Activated naive CD8-positive, alpha-beta T cell treated with anti-CD3 and anti-CD28 coated beads, Interleukin-2, amount 10 ng/mL, durations not matched to agents 7 days and 5 days (primary cell): ENCODE measurements around the gene CARM1. TPM values are rescaled to one million over a fixed set of nuclear protein-coding genes. Genes with fewer than 3 reads are reported as not detected.

Source experiments
- ATAC-seq: fragments of 150-1000 bp; cut with Tn5 transposase; one replicate; pipeline ENCODE4 v1.10.0; 2021; ENCODE audit warnings: low read depth, moderate library complexity
- POLR2A ChIA-PET: fragments of 350-600 bp; sonication (Branson Sonifier 250); formaldehyde crosslinking; loops from one replicate; lab custom pipeline; 2021; ENCODE audit warnings: antibody characterized with exemption; lab: Charles Lee
- DNase-seq: peaks from one replicate; pipeline ENCODE4 v3.0.0; 2021
- H3K27ac Mint-ChIP-seq: one replicate; pipeline ENCODE4 v1.8.0; 2022; ENCODE audit warnings: mild to moderate bottlenecking, mixed read lengths
- H3K27me3 Mint-ChIP-seq: one replicate; pipeline ENCODE4 v1.8.0; 2022; ENCODE audit warnings: mild to moderate bottlenecking, moderate library complexity, mixed read lengths
- H3K36me3 Mint-ChIP-seq: one replicate; pipeline ENCODE4 v1.8.0; 2021; ENCODE audit warnings: mild to moderate bottlenecking, mixed read lengths
- H3K4me1 Mint-ChIP-seq: one replicate; pipeline ENCODE4 v1.8.0; 2021; ENCODE audit warnings: mixed read lengths
- H3K4me3 Mint-ChIP-seq: one replicate; pipeline ENCODE4 v1.8.0; 2022; ENCODE audit warnings: mild to moderate bottlenecking, moderate library complexity, mixed read lengths
- H3K9me3 Mint-ChIP-seq: one replicate; pipeline ENCODE4 v1.8.0; 2021; ENCODE audit warnings: mixed read lengths
- total RNA-seq, 2 experiments: library from RNA; stranded (reverse); gene quantifications; one replicate each; pipeline ENCODE4 v1.2.3, GENCODE V29; 2021

CARM1 gene
- total RNA-seq = 10 to 100 TPM; 28.3 to 31.5 TPM

DNA sequence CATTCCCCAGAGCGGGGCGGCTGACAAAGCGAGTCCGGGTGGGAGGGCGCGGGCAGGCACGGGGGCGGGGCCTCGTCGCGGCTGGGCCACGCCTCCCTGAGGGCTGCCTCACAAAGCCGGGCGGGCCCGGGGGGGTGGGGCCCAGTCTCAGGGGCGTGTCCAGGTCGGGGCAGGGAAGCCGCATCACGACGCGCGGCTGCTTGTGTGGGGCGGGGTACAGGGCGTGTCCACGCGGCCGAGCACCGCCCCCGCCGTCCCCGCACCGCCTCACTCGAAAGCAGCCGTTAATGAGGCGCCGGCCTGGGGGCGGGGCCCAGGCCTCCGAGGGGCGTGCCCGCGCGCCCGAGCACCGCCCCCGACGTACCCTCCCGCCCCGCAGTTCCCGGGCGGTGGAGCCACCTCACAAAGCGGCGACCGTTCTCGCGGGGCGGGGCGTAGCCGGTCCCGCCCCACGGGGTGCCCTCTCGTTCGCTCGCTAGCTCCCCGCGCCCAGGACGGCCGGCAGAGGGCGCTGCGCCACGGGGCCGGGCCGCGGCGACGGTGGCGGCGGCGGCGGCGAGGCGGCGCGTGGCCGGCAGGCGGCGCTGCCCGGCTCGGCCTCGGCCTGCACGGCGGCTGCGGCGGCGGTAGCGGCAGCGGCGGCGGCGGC is at the start of gene CARM1:
CARM1 (plus strand) TSS at position 599 of the 649 bp plus-strand sequence. CDS start 150 bp downstream, outside the sequence.
- DNase-seq (peak; percentile 100), ATAC-seq (peak; percentile 88)
- H3K4me1 Mint-ChIP-seq = peaks cover 23% of the 10 kb centered on the region
- no peaks in the 10 kb centered on the region for H3K27me3 Mint-ChIP-seq
- H3K27ac Mint-ChIP-seq = peak within 1 kb of the TSS; percentile 90
- peak within 1 kb of the TSS; percentile 87 for H3K4me3 Mint-ChIP-seq
- H3K9me3 Mint-ChIP-seq = no peaks in the 10 kb centered on the region
- POLR2A ChIA-PET = interaction anchor here (0.5 to 2.7 kb wide), 5 partner anchors 35 to 504 kb away, joined by 3 to 10 read pairs (median 3); partner anchors contain the start of genes DNM2, SWSAP1 and TMED1
- H3K36me3 Mint-ChIP-seq = peaks cover 1% of the 10 kb centered on the region

DNA sequence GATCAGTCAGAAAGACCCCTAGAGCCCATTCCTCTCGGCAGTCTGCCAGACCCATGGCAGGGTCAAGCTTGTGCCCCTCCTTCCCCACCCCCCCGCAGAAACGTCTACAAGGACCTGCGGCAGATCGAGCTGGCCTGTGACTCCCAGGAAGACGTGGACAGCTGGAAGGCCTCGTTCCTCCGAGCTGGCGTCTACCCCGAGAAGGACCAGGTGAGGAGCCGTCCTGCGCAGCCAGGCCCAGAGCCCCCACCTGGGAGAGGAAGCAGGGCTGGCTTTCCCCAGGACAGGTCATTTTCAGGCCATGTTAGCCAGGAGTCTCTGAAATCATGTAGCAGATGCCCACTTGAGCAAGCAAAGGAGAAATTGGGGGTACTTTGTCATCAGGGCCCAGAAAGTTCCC is 47.7 kb upstream of the CARM1 start:
- no peak overlapping the region for H3K27ac Mint-ChIP-seq
- peaks cover 49% of the 10 kb centered on the region for H3K36me3 Mint-ChIP-seq
- ATAC-seq (no peak), DNase-seq (no peak)
- H3K4me1 Mint-ChIP-seq = peaks cover 14% of the 10 kb centered on the region
- H3K27me3 Mint-ChIP-seq = no peaks in the 10 kb centered on the region
- no peak overlapping the region for H3K4me3 Mint-ChIP-seq
- H3K9me3 Mint-ChIP-seq = peaks cover 5% of the 10 kb centered on the region
- POLR2A ChIA-PET = no interaction called here

DNA sequence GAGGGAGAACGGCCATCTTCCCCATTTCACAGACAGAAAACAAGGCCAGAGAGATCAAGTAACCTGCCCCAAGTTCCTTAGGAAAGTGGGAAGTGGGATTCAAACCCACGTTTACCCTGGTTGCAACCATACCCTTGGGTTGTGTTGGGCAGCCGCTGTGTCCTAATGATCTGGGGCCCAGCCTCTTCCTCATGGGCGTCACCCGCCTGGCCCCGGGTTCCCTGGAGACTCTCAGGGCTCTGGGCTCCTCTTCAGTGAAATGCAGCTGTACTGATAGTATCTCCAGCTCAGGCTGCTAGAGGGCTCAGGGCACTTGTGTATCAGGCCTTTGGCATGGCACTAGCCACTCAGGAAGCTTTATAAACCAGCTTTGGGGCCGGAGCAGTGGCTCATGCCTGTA is 45.1 kb upstream of the CARM1 start:
- Mint-ChIP-seq H3K9me3 (no peaks in the 10 kb centered on the region), H3K4me3 (no peak overlapping the region), H3K36me3 (peaks cover 28% of the 10 kb centered on the region)

DNA sequence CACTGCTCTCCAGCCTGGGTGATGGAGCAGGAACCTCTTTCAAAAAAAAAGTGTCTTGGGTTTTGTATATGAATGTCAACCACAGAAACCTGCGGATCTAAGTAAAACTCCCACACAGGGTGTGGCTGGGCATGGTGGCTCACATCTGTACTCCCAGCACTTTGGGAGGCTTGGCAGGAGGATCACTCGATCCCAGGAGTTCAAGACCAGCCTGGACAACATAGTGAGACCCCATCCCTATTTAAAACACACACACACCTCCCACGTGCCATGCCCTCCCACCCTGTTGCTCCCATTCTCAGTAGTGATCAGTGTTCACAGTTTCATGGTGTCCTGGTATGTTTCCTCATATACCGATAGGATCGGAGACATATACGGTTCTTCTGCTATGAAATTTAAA is 44.5 kb upstream of the CARM1 start:
- H3K36me3 Mint-ChIP-seq = peaks cover 22% of the 10 kb centered on the region
- no peaks in the 10 kb centered on the region for H3K9me3 Mint-ChIP-seq
- no peaks in the 10 kb centered on the region for H3K27me3 Mint-ChIP-seq
- no peak for DNase-seq
- peaks cover 3% of the 10 kb centered on the region for H3K4me1 Mint-ChIP-seq
- no peak overlapping the region for H3K27ac Mint-ChIP-seq
- ATAC-seq = no peak
- POLR2A ChIA-PET = interaction anchor here (1.5 kb wide), 1 partner anchor 8 kb away, joined by 4 read pairs; the partner anchor contains the start of gene TMED1
- H3K4me3 Mint-ChIP-seq = no peak overlapping the region

More for the DNA sequence above, 45.1 kb upstream of the CARM1 start:
- ATAC-seq (no peak), DNase-seq (no peak)
- no peak overlapping the region for H3K27ac Mint-ChIP-seq
- H3K4me1 Mint-ChIP-seq = peaks cover 3% of the 10 kb centered on the region
- H3K27me3 Mint-ChIP-seq = no peaks in the 10 kb centered on the region
- POLR2A ChIA-PET = interaction anchor here (1.5 kb wide), 1 partner anchor 9 kb away, joined by 4 read pairs; the partner anchor contains the start of gene TMED1

DNA sequence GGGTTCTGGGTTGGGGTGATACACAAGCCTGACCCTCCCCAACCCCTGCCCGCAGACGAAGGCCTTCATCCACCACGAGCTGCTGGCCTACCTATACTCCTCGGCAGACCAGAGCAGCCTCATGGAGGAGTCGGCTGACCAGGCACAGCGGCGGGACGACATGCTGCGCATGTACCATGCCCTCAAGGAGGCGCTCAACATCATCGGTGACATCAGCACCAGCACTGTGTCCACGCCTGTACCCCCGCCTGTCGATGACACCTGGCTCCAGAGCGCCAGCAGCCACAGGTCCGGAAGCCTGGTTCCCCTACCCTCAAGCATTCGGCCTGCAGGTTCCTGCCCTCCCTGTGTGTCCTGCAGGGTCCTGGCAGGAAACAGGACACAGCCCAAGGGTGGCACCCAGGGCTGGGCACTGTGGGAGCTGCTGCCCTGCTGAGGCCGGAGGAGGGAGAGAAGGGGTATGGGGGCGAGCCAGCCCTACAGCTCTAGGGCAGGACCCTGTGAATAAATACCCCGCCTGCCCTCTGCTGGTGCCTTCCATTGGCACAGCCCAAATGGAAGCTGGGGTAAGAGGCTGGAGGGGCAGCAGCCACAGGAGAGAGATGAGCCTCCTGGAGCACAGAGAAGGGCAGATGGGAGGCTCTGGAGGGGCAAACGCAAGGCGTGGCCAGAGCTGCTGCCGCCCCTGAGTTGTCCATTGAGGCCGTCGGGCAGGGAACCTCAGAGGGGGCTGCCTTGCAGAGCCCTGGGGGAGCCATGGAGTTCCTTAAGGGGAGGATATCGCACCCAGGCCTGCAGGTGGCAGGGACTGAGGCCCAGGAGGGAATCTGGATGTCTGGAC is 42.2 kb upstream of the CARM1 start:
- no peaks in the 10 kb centered on the region for H3K27me3 Mint-ChIP-seq
- no peaks in the 10 kb centered on the region for H3K9me3 Mint-ChIP-seq
- peaks cover 3% of the 10 kb centered on the region for H3K4me1 Mint-ChIP-seq
- DNase-seq (no peak), ATAC-seq (peak; percentile 19)
- no peak overlapping the region for H3K27ac Mint-ChIP-seq
- H3K36me3 Mint-ChIP-seq = peaks cover 13% of the 10 kb centered on the region
- H3K4me3 Mint-ChIP-seq = no peak overlapping the region
- POLR2A ChIA-PET = interaction anchor here (0.6 to 1.2 kb wide), 2 partner anchors 112 to 597 kb away, joined by 3 to 4 read pairs; no protein-coding TSS in a partner anchor

DNA sequence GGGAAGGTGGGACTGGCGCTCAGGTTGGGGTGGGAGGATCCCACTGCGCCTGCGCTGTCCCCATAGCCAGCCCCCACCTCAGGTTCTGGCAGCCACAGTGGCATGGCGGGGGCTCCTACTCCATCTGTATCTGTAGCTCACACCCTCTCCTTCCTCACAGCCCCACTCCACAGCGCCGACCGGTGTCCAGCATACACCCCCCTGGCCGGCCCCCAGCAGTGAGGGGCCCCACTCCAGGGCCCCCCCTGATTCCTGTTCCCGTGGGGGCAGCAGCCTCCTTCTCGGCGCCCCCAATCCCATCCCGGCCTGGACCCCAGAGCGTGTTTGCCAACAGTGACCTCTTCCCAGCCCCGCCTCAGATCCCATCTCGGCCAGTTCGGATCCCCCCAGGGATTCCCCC is 41.4 kb upstream of the CARM1 start:
- ATAC-seq (no peak), DNase-seq (no peak)
- H3K4me3 Mint-ChIP-seq = no peak overlapping the region
- H3K27ac Mint-ChIP-seq = no peak overlapping the region
- peaks cover 3% of the 10 kb centered on the region for H3K4me1 Mint-ChIP-seq
- H3K27me3 Mint-ChIP-seq = no peaks in the 10 kb centered on the region
- H3K36me3 Mint-ChIP-seq = peaks cover 6% of the 10 kb centered on the region
- no peaks in the 10 kb centered on the region for H3K9me3 Mint-ChIP-seq
- POLR2A ChIA-PET = interaction anchor here (1.2 kb wide), 1 partner anchor 113 kb away, joined by 4 read pairs; no protein-coding TSS in a partner anchor

DNA sequence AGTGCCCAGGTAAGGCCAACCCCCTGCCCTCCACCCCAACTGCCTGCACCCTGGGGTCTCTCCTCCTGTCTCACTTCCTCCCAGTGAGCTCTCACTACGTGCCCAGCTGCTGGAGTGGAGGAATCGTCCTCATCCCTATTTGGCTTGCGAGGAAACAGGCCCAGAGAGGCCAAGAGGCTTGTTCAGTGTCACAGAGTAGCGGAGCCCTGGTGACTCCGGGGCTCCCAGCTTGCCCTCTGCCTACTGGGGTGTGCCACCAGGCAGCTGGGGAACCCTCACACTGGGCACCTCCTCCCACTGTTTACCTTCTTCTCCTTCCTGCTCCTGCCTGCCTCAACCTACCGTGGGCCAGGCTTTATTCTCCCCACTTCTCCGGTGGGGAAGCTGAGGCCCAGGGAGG is 41.0 kb upstream of the CARM1 start:
- DNase-seq = no peak
- no peaks in the 10 kb centered on the region for H3K27me3 Mint-ChIP-seq
- peaks cover 3% of the 10 kb centered on the region for H3K4me1 Mint-ChIP-seq
- POLR2A ChIA-PET = interaction anchor here (1.2 kb wide), 1 partner anchor 113 kb away, joined by 4 read pairs; no protein-coding TSS in a partner anchor
- no peak overlapping the region for H3K27ac Mint-ChIP-seq
- peaks cover 4% of the 10 kb centered on the region for H3K36me3 Mint-ChIP-seq
- H3K4me3 Mint-ChIP-seq = no peak overlapping the region
- no peaks in the 10 kb centered on the region for H3K9me3 Mint-ChIP-seq
- ATAC-seq = no peak

DNA sequence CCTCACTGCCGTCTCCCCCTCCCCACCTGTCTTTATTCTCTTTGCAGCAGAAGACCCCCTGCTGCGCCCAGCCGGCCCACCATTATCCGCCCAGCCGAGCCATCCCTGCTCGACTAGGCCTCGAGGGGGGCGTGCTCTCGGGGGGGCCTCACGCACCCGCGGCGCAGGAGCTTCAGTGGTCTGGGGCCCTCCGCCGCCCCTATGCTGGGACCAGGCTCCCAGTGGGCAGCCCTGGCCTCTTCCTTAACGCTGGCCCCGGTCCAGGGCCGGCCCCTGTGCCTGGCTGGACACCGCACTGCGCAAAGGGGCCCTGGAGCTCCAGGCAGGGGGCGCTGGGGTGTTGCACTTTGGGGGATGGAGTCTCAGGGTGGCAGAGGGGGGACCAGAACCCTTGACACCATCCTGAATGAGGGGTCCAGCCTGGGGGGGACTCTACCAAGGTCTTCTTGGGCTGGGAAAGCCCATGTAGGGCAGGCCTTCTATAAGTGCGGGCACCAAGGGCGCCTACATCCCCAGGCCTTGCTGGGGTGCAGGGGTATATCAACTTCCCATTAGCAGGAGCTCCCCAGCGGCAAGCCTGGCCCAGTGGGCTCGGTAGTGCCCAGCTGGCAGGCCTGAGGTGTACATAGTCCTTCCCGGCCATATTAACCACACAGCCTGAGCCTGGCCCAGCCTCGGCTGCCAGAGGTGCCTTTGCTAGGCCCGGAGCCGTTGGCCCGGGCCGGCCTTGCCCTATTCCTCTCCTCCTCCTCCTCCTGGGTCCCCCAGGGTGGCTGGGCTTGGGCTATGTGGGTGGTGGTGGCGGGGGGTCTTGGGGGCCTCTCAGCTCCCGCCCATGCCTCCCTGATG is 40.2 kb upstream of the CARM1 start:
- Mint-ChIP-seq H3K36me3 (peaks cover 4% of the 10 kb centered on the region), H3K4me3 (no peak overlapping the region), H3K27me3 (no peaks in the 10 kb centered on the region), H3K4me1 (peaks cover 3% of the 10 kb centered on the region), H3K27ac (no peak overlapping the region), H3K9me3 (no peaks in the 10 kb centered on the region)
- ATAC-seq = no peak
- POLR2A ChIA-PET = no interaction called here
- no peak for DNase-seq

DNA sequence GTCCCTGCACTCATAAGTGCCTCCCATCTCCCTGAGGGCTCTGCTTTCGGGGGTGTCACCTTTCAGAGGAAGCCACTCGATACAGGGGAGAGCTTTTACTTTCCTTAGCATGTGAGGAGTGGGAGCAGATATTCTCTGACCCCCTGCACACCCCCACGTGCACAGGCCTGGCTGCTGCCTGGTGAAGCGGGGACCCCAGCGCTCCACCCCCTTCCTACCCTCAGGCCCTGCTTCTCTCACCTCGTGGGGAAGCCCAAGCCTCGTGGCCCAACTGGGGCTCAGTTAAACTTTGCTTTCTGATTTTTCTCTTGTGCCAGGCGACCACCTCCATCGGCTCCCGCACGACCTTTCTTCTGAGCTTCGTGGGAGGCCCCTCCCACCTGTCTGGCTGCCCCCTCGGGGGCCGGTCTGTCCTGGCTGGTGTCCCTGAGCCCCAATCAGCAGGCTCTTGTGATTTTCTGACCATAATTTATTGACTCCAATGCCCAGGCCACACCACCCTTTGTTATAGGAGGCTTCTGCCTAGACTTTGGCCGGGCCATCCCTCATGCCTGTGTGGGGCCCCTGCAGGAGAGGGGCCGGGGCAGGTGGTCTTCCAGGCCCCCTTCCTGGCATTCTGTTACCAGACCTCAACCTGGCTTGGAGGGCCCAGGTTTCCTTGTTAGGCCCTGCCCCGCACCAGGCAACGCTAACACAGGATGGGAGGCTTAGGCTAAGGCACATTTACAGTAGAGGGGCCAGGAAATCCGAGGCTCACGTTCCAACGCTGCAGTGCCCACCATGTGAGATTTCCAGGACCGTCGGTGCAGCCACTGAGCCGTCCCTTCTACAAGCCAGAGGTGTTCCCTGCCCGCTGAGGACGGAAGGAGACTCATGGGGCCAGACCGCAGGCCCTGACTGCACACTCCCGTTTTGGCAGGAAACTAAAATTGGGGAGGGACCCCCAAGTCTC is 39.1 kb upstream of the CARM1 start:
- H3K36me3 Mint-ChIP-seq = peaks cover 2% of the 10 kb centered on the region
- POLR2A ChIA-PET = no interaction called here
- no peak overlapping the region for H3K27ac Mint-ChIP-seq

DNA sequence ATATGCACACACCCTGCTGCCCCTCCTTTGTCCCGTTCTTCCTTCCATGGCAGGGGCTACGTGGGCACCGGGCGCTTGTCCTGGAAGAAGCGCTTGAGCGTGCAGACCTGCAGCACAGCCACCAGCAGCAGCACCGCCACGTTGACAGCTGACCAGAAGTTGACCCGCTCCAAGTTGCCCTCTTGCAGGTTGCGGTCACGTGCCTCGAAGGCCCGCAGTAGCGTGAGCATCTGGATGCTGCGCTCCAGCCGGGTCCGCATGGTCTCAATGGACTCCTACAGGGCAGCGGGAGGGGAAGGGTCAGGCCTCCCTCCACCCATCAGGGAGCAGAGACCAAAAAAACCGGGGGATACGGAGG is 38.4 kb upstream of the CARM1 start:
- Mint-ChIP-seq H3K27ac (no peak overlapping the region), H3K9me3 (peaks cover 7% of the 10 kb centered on the region), H3K36me3 (peaks cover 2% of the 10 kb centered on the region), H3K4me1 (peaks cover 14% of the 10 kb centered on the region), H3K4me3 (no peak overlapping the region), H3K27me3 (no peaks in the 10 kb centered on the region)
- DNase-seq (no peak), ATAC-seq (no peak)
- POLR2A ChIA-PET = no interaction called here

More for the DNA sequence above, 39.1 kb upstream of the CARM1 start:
- H3K9me3 Mint-ChIP-seq = peaks cover 7% of the 10 kb centered on the region
- no peak overlapping the region for H3K4me3 Mint-ChIP-seq
- peaks cover 14% of the 10 kb centered on the region for H3K4me1 Mint-ChIP-seq
- no peaks in the 10 kb centered on the region for H3K27me3 Mint-ChIP-seq
- no peak for DNase-seq
- no peak for ATAC-seq

DNA sequence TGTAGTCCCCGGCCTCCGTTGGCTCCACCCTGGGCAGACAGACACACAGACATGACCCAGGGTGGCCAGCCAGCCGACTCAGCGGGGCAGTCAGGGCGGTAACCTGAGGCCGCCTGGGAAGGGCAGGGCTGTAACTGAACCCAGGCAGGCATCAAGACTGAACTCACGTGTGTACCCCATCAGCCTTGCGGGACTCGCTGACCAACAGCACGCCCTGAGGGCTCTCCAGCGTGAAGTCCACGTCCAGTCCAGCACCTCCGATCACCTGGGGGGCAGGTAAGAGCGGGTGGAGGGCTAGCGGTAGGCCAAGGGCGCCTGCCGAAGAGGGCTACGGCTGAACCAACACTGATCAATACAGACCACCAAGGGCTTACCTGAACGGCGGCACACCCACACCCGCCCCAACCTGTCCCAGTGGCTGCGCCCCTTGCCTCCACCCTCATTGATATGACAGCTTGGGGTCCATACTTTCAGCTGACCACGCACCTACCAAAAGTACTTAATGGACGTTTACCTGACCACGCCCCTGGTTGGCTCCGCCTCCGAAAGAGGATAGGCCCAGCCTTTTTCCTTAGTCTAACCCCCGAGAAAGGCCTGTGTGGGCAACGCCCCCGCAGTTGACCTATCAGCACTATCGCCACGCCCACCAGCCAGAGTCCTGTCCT is 36.1 kb upstream of the CARM1 start:
- Mint-ChIP-seq H3K27ac (peak overlapping the region; percentile 98), H3K9me3 (peaks cover 8% of the 10 kb centered on the region), H3K4me1 (peaks cover 14% of the 10 kb centered on the region), H3K36me3 (peaks cover 4% of the 10 kb centered on the region), H3K27me3 (peaks cover 4% of the 10 kb centered on the region), H3K4me3 (peak overlapping the region; percentile 90)
- DNase-seq (no peak), ATAC-seq (peak; percentile 1)
- POLR2A ChIA-PET = interaction anchor here (0.6 to 2.2 kb wide), 12 partner anchors 9 to 1007 kb away, joined by 3 to 26 read pairs (median 4); partner anchors contain the start of genes DNM2, QTRT1 and UBL5
